GM19240 (cell line): ENCODE results near the gene WDTC1.

Source experiments
- DNase-seq: peaks from one replicate; pipeline ENCODE4 v3.0.0; 2011; ENCODE audit warnings: low spot score; ENCODE audit not compliant: insufficient read length

WDTC1 gene

GRCh38 chr1:27301052-27301422, 66.6 kb downstream of the WDTC1 start:
- DNase-seq: no peak

- DNase-seq: no peak
Observed at GRCh38 chr1:27301582-27302199, 67.3 kb downstream of the WDTC1 start.

- DNase-seq: no peak
Observed at GRCh38 chr1:27302612-27303011, 68.2 kb downstream of the WDTC1 start.

- no peak for DNase-seq
Observed at GRCh38 chr1:27303509-27303908, 69.1 kb downstream of the WDTC1 start.

GRCh38 chr1:27306071-27306470, 71.6 kb downstream of the WDTC1 start:
- DNase-seq: no peak

- DNase-seq: no peak
Observed at GRCh38 chr1:27306892-27307761, 72.7 kb downstream of the WDTC1 start.

- no peak for DNase-seq
Observed at GRCh38 chr1:27307874-27308598, 73.6 kb downstream of the WDTC1 start.

- no peak for DNase-seq
Observed at GRCh38 chr1:27314169-27314568, 79.7 kb downstream of the WDTC1 start.

- DNase-seq: no peak
Observed at GRCh38 chr1:27314737-27315136, 80.3 kb downstream of the WDTC1 start.

- DNase-seq: no peak
Observed at GRCh38 chr1:27316860-27317259, 82.4 kb downstream of the WDTC1 start.

- no peak for DNase-seq
Observed at GRCh38 chr1:27318136-27318535, 83.7 kb downstream of the WDTC1 start.

GRCh38 chr1:27318596-27318995, 84.2 kb downstream of the WDTC1 start:
- DNase-seq: no peak

- peak; percentile 97 for DNase-seq
Observed at GRCh38 chr1:27321813-27322568, 87.6 kb downstream of the WDTC1 start, which contains the start of gene TMEM222. TMEM222 (plus strand) TSS chr1:27322163; CDS start chr1:27322198, 35 bp downstream.

- DNase-seq: no peak
Observed at GRCh38 chr1:27322569-27323240, 88.3 kb downstream of the WDTC1 start.

GRCh38 chr1:27325286-27325685, 90.9 kb downstream of the WDTC1 start:
- no peak for DNase-seq

- no peak for DNase-seq
Observed at GRCh38 chr1:27327964-27328363, 93.5 kb downstream of the WDTC1 start.

- DNase-seq: no peak
Observed at GRCh38 chr1:27330786-27331185, 96.4 kb downstream of the WDTC1 start.

GRCh38 chr1:27331426-27331825, 97.0 kb downstream of the WDTC1 start:
- DNase-seq: no peak

- no peak for DNase-seq
Observed at GRCh38 chr1:27331922-27332321, 97.5 kb downstream of the WDTC1 start.

- no peak for DNase-seq
Observed at GRCh38 chr1:27332536-27333281, 98.3 kb downstream of the WDTC1 start.
